Chondrocyte (in vitro differentiated cells): ENCODE data around the gene TOPAZ1. TPM values are rescaled to one million over a fixed set of nuclear protein-coding genes. Genes with fewer than 3 reads are reported as not detected.

Source experiments
- DNase-seq: peaks from one replicate; pipeline ENCODE4 v3.0.0; 2021; ENCODE audit warnings: mixed read lengths, low spot score
- H3K27ac Mint-ChIP-seq: one replicate; pipeline ENCODE4 v1.8.0; 2021; ENCODE audit warnings: mild to moderate bottlenecking, moderate library complexity, mixed read lengths; ENCODE audit not compliant: unreplicated experiment
- H3K27me3 Mint-ChIP-seq: 2 replicates; pipeline ENCODE4 v1.8.0; 2021; ENCODE audit warnings: low read depth, mixed read lengths
- H3K36me3 Mint-ChIP-seq: 2 replicates; pipeline ENCODE4 v1.8.0; 2021; ENCODE audit warnings: low read depth, mixed read lengths
- H3K4me1 Mint-ChIP-seq: 2 replicates; pipeline ENCODE4 v1.8.0; 2021; ENCODE audit warnings: low read depth, mild to moderate bottlenecking, mixed read lengths
- H3K4me3 Mint-ChIP-seq: one replicate; pipeline ENCODE4 v1.8.0; 2021; ENCODE audit warnings: mild to moderate bottlenecking, moderate library complexity, mixed read lengths; ENCODE audit not compliant: unreplicated experiment
- H3K9me3 Mint-ChIP-seq: 2 replicates; pipeline ENCODE4 v1.8.0; 2021; ENCODE audit warnings: low read depth, mixed read lengths
- total RNA-seq: library from RNA; stranded (reverse); gene quantifications from 3 replicates; pipeline ENCODE4 v1.2.1, GENCODE V29; 2021
- TF ChIP-seq, protein P1 (sequence below): fragments of 200-600 bp; sonication (generic); IDR thresholded peaks from 2 replicates; pipeline ENCODE4 v1.5.0; 2021; ENCODE audit warnings: antibody characterized with exemption, mild to moderate bottlenecking, moderate library complexity

Gene TOPAZ1
- total RNA-seq, 1 donor from 2014 or later: not detected

DNA sequence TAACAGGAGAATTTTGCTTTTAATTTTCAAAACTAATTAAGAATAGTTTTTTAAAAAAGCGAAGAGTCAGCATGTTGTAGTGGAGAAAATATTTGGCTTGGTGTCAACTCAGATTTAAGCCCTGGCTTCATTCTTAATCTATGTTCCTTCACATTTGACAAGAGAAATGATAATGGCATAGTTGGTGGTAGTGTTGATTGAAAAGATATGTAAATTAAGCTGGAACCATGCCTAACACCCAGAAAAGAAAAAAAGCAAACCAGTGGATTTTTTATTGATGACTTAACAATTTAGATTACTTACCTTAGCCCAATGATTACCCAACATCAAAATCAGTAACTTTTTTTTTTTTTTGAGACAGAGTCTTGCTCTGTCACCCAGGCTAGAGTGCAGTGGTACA, 124.3 kb downstream of the TOPAZ1 start:
- Mint-ChIP-seq H3K36me3 (peaks cover 12% of the 10 kb centered on the region), H3K4me1 (no peaks in the 10 kb centered on the region), H3K27me3 (no peaks in the 10 kb centered on the region), H3K4me3 (no peak overlapping the region), H3K27ac (no peak overlapping the region), H3K9me3 (no peaks in the 10 kb centered on the region)
- no peak for DNase-seq
- TF ChIP-seq, protein P1, sequence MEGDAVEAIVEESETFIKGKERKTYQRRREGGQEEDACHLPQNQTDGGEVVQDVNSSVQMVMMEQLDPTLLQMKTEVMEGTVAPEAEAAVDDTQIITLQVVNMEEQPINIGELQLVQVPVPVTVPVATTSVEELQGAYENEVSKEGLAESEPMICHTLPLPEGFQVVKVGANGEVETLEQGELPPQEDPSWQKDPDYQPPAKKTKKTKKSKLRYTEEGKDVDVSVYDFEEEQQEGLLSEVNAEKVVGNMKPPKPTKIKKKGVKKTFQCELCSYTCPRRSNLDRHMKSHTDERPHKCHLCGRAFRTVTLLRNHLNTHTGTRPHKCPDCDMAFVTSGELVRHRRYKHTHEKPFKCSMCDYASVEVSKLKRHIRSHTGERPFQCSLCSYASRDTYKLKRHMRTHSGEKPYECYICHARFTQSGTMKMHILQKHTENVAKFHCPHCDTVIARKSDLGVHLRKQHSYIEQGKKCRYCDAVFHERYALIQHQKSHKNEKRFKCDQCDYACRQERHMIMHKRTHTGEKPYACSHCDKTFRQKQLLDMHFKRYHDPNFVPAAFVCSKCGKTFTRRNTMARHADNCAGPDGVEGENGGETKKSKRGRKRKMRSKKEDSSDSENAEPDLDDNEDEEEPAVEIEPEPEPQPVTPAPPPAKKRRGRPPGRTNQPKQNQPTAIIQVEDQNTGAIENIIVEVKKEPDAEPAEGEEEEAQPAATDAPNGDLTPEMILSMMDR: no peak

DNA sequence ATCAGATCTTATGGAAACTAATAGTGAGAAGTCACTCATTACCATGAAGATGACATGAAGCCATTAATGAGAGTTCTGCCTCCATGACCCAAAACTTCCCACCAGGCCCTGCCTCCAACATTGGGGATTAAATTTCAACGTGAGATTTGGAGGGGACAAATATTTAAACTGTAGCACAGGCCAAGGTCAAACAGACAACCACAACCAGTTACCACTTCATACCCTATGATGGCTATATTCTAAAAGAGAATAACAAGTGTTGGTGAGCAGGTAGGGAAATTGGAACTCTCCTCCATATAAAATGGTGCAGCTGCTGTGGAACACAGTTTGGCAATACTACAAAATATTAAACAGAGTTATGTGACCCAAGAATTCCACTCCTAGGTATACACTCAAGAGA, 133.8 kb downstream of the TOPAZ1 start:
- TF ChIP-seq, protein P1: no peak
- no peaks in the 10 kb centered on the region for H3K4me1 Mint-ChIP-seq
- no peak overlapping the region for H3K27ac Mint-ChIP-seq
- H3K27me3 Mint-ChIP-seq: no peaks in the 10 kb centered on the region
- H3K4me3 Mint-ChIP-seq: no peak overlapping the region
- no peak for DNase-seq
- peaks cover 19% of the 10 kb centered on the region for H3K9me3 Mint-ChIP-seq
- H3K36me3 Mint-ChIP-seq: peaks cover 17% of the 10 kb centered on the region

Other genes starting within 250 kb of the TOPAZ1 start
- 19.3 to 36.3 TPM (median 24.1 TPM) in 3 replicates for gene TCAIM, start 96.9 kb downstream of the TOPAZ1 start, total RNA-seq
- 17.5 to 22.8 TPM (median 20.4 TPM) in 3 replicates for gene ZNF445, start 235.8 kb downstream of the TOPAZ1 start, total RNA-seq